Activated T-cell treated with anti-CD3 and anti-CD28 coated beads for 48 hours (primary cell): Measurements from ENCODE around the gene ERBB3.

ENCODE experiments used
- DNase-seq: peaks from one replicate; pipeline ENCODE4 v3.0.0-alpha.2; 2020; ENCODE audit warnings: low read depth

The ERBB3 gene

DNA sequence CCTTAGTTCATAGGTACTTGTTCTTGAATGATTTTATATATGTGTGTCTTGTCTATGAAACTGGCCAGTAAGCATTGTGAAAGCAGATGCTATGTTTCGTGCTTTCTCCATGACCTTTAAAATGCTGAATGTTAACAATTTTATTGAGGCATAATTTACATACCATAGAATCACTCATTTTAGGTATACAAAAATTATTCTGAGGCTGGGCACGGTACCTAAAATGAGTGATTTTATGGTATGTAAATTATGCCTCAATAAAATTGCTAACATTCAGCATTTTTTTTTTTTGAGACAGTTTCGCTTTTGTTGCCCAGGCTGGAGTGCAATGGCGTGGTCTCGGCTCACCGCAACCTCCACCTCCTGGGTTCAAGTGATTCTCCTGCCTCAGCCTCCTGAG lies 54.9 kb downstream of the ERBB3 start:
- DNase-seq, result no peak

GRCh38 chr12:56137853-56138571 lies 58.0 kb downstream of the ERBB3 start:
- DNase-seq, result no peak

DNA sequence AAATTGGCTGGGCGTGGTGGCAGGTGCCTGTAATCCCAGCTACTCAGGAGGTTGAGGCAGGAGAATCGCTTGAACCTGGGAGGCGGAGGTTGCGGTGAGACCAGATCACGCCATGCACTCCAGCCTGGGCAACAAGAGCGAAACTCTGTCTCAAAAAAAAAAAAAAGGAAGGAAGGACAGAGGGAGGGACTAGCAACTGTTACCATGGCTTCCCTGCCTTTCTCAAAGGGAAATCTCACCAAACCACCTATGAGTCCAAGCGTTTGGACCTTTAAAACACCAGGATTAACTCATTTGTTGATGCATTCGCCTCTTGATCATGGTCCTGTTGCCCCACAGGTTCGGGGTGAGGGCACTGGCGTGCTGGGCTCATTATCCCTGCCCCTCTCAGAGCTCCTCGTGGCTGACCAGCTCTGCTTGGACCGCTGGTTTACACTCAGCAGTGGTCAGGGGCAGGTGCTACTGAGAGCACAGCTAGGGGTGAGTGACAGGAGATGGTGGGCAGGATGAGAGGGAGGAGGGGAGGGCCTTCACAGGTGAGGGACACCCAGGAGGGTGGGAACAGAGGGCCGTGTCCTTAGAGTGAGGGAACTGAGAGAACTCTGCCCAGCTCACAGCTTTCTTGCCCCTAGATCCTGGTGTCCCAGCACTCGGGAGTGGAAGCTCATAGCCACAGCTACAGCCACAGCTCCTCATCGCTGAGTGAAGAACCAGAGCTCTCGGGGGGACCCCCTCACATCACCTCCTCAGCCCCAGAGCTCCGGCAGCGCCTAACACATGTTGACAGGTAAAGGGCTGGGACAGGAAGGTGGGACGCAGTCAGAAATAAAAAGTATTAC lies 62.2 kb downstream of the ERBB3 start:
- no peak for DNase-seq

- DNase-seq, result no peak
Observed at GRCh38 chr12:56143217-56143616, 63.3 kb downstream of the ERBB3 start.

- DNase-seq, result no peak
Observed at GRCh38 chr12:56143870-56144269, 63.9 kb downstream of the ERBB3 start.

DNA sequence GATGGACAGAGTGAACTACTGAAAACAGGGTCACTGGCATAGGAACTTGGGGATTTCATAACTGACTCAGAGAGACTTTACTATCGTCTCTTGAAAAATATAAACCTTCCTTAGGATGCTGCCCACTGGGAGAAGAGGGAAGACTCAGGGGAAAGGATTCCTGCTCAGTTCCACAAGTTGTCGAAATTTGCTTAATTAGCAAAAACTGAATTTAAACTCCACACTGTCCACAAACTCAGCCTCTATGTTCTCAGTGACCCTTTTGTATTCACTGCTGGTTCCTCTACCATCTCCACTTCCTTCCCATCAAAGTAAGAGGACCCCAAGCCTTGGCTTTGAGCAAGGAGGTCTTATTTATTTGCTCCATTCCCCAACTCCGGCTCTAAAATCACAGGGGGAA lies 65.3 kb downstream of the ERBB3 start:
- DNase-seq, result no peak

- DNase-seq, result no peak
Observed at GRCh38 chr12:56146492-56147460, 66.8 kb downstream of the ERBB3 start.

DNA sequence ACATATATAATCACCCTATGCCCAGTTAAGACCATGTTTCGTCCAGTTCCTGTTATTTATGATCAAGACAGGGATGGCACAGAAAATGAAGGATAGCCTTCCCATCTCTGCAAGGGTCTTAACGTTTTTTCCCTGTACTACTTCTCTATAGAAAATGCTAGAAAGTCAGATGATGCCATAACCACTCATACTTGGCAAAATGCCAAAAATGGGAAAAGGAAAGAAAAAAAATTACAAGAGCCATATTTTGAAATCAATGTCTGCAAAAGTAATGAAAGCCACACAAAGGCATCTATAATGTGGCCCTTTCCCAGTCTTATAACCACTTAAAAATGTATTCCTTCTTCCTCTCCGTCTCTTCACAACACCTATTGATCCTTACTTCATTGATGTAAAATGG lies 70.6 kb downstream of the ERBB3 start:
- DNase-seq, result no peak

DNA sequence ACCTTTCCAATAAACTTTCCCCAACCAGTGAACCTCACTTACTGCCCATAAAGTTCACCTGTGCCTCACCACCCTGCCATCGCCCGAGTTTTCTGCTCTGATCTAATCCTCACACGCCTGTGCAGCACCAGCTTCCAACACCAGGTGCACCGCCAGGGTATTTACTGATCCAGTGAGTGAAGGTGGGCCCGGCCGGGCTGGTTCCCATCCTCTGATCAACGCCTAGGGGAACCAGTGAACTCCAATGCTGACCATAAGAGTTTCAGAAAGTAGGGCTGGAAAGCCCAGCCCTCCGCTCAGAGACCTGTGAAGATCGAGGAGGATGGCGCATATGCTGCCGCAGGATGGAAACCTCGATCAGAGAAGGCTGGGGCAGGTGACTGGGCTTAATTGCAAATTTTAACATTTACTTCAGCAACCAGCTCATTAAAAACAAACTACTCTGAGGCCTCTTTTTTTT lies 71.7 kb downstream of the ERBB3 start:
- DNase-seq, result peak; percentile 64

GRCh38 chr12:56152132-56152755 lies 72.3 kb downstream of the ERBB3 start, which contains the start of gene MYL6B:
TSS of gene MYL6B (plus strand) at chr12:56152587. CDS start at chr12:56153919, 1,332 bp downstream.
- DNase-seq, result peak; percentile 94
